ENCODE measurements around the gene SLC10A6.

SLC10A6 gene

DNA sequence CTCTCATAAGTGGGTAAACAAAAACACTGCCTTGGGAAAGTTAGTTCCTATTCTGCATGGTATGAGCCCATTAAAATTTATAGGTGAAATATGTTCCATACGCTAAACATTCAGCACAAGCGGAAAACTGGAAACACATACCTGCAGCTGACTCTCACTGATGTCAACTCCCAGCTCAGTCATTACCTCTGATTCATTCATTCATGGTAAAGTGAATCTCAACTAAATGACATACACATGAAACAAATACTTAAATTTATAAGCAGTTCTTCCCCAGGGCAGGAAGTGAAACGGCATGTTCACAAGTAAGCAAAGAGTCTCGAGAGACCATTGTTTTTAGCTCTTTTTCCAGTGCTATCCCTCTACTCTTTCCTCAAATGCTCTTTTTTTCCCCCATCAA lies 1.6 kb downstream of the SLC10A6 start:
- DNase-seq, result no peak

DNA sequence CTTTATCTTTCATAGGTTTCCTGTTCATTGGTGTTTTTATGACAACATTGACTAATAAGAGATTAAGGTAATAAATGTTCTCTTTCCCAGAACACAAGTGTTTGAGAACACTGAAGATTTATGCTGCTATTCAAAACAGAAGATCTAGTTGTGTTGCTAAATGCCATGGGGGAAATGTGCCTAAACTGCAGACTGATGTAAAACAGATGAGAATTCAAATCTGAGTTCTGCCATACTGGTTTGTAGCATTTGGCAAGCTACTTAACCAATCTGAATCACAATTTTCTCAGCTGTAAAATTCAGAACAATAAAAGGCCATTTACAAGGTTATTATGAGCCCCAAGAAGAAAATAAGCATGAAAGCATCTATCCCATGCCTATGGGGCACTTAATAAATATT lies 2.3 kb downstream of the SLC10A6 start:
- no peak for DNase-seq

- no peak for DNase-seq
Observed at GRCh38 chr4:86845593-86845992, 3.6 kb downstream of the SLC10A6 start.

GRCh38 chr4:86841309-86841708 lies 7.9 kb downstream of the SLC10A6 start:
- no peak for DNase-seq

- no peak for DNase-seq
Observed at GRCh38 chr4:86840858-86841257, 8.3 kb downstream of the SLC10A6 start.

DNA sequence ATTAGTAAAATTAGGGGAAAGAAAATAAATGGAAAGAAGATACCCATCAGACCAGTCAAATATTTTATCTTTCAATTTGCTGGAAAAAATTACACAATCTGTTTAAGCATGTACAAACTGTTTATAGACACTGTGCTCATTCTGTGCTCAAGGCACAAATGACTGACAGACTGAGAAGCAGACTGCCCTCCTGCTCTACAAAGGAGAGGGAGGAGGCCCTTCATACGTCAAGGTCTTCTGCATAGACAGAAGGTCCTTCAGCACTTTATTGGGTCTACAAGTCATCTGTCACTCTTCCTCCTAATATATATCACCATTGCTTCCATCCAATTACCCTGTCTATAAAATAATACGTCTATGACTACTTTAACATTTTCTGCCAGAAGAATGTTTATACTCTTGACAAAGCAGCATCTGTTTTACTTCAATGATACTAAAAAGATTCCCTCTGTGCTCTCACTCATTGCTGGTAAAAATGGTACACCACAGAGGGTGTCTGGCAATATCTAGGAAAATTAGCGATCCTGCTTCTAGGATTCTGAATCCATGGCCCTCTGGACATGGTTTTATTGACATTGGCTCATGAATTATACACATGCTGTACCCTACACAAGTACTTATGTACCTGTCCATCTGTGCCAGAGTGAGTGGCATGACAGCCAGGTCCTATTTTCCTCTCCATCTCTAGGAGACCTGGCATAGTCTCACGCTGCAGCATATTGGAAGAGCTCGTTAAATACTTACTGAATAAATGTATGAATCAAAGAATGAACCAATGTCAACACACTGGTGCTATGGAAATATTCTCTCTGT lies 11.3 kb downstream of the SLC10A6 start:
- no peak for DNase-seq

GRCh38 chr4:86835677-86836076 lies 13.5 kb downstream of the SLC10A6 start:
- DNase-seq, result no peak

DNA sequence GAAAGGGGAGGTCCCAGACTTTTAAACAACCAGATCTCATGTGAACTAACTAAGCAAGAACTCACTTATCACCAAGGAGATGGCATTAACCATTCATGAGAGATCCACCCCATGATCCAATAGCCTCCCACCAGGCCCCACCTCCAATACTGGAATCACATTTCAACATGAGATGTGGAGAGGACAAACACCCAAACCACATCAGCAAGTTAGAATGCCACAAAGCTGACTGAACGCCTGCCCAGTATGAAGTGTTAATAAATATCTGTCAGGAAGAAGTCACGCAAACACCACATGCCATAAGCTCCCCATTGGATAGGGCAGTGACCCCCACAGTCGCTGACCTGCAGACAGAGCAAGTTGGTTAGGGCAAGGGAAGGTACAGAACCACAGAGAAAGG lies 14.3 kb downstream of the SLC10A6 start:
- DNase-seq, result no peak

GRCh38 chr4:86833615-86834014 lies 15.6 kb downstream of the SLC10A6 start:
- no peak for DNase-seq

DNA sequence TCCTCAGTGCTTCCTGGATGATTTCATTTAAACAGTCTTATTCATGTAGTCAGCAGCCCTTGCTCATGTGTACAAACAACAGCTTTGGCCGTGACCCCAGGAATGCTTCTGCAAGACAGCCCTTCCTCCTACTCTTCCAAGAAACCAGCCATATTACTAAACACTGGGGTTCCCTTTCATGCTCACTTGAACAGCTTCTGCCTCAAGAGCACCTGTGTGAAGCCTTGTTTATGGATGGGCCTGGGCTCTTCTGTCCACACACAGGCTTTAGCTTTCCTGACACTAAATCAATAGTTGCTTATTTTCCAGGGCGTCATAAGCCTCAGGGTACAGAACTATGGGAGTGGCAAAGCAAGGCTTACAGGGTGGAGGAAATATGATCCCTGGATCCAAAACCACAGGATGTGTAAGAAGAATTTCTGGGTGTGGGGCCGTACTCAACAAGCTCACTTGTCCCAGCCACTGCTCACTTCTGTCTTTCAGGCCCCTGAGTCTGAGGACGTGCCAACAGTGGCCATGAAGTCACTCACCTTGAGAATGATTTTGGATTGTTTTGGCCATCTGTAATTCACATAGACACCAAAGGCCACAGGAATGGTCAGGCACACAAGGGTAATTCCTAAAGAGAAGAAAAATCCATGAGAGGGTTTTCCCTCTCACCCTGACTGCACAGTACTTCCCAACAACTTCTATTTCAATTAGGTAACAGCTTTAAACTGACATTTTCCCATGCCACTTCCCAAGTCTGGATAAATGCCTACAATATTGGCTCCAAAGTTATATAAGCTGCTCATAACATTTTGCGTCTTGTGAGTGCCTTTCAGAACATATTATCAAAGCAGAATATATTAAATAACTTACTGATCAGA lies 17.7 kb downstream of the SLC10A6 start:
- DNase-seq, result no peak

- DNase-seq, result no peak
Observed at GRCh38 chr4:86825511-86825910, 23.7 kb downstream of the SLC10A6 start.

DNA sequence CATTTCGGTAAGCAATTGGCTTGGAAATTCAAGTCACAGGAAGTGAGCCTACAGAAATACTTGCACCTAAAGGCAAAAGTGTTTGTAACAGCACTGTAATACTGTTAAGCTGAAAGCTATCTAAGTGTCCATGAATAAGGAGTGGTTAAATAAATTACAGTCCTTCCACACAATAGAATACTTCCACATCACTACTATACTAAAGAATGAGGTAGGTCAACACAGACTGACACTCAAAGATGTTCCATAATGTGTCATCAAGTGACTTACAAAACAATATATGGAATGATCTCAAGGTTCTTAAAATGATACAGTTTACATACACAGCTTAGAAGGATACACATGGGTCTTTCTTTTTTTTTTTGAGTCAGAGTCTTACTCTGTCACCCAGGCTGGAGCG lies 27.0 kb downstream of the SLC10A6 start:
- DNase-seq, result no peak

GRCh38 chr4:86821151-86821550 lies 28.0 kb downstream of the SLC10A6 start:
- DNase-seq, result no peak

GRCh38 chr4:86819561-86819960 lies 29.6 kb downstream of the SLC10A6 start:
- no peak for DNase-seq

DNA sequence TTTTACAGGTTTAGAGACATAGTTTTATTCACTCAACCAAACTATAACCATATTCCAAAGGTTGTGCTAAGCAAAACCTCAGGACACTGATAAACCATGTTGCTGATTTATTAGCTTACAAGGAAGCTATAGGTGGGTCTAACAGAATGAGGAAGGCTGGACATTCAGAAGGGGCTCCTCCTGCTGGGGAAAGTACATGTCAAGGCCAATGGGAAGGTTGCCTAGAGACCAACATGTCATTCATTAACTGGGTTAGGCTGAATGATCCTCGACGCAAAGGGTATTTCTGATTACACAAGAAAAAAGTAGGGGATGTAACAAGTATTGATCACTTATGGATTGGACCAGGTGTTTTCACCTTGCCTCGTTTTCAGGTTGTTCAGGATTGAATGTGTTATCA lies 30.3 kb downstream of the SLC10A6 start:
- no peak for DNase-seq

- DNase-seq, result no peak
Observed at GRCh38 chr4:86818211-86818610, 31.0 kb downstream of the SLC10A6 start.

DNA sequence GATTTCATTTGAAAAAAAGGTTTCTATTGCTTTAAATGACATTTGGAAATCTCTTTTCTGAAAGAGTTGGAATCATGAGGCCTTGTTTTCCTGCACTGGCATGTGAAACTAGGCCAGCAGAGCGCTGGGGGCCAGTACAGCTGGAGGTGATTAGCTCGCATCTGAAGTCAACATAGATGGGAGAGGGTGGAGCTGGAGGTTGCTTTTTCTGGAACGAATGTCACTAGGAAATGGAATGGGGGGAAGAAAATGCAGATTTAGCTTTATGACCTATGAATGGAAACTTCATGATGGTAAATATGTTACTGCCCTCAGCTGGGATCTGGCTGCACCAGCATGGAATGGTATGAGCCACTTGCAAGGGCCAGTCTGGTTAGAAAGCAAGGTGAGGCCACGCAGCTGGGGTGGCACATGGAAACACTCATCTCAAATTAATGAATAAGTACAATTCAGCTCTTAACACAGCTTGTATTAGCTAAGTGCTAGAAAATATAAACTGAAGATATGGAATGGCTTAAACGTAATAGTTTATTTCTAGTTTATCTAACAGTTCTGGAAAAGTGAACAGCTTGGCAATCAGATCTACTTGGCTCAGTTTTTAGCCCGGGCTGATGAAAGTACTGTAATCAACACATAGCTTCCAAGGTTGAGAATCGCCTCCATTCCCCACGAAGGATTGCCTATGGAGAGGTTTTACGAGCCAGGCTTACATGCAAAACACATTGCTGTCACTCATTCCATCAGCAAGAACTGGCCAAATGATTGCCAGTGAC lies 32.5 kb downstream of the SLC10A6 start:
- no peak for DNase-seq

- DNase-seq, result no peak
Observed at GRCh38 chr4:86815653-86816052, 33.5 kb downstream of the SLC10A6 start.

DNA sequence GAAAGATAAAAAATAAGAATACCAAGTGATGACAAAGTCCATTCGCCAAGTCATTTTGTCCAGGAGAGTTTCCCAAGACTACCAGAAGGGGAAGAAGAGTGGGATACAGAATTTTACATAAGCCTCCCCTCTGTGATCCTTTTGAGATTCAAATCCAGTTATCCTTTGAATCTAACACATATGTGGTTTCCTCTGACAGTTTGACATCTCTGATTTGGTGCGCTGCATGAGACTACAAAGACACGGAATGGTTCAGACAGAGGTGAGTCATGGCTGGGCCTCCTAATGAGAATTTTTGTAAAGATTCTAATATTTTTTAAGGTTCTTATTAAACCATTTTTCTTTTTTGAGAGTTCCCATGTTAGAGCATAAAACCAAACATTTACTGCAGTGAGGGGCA lies 38.3 kb downstream of the SLC10A6 start:
- DNase-seq, result no peak

DNA sequence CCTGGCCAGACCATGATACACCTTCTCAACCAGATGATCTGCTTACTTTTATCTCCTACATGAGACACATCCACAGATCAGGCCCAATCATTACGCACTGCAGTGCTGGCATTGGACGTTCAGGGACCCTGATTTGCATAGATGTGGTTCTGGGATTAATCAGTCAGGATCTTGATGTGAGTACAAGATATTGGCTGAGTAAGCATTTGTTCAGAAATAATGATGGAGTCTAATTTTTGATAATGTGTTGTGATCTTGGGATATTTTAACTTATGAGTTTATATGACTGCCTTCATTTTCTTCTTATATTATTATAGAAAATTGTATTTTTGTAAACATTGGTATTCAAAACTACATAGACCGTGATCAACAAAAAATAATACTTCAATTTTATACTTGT lies 39.4 kb downstream of the SLC10A6 start:
- no peak for DNase-seq

GRCh38 chr4:86791126-86791525 lies 58.1 kb downstream of the SLC10A6 start:
- DNase-seq, result no peak

- DNase-seq, result no peak
Observed at GRCh38 chr4:86788826-86789225, 60.4 kb downstream of the SLC10A6 start.

GRCh38 chr4:86778175-86778574 lies 71.0 kb downstream of the SLC10A6 start:
- no peak for DNase-seq

Data from NCI-H2171 (cell line).